ENCODE measurements around the gene C22orf39.

The C22orf39 gene

DNA sequence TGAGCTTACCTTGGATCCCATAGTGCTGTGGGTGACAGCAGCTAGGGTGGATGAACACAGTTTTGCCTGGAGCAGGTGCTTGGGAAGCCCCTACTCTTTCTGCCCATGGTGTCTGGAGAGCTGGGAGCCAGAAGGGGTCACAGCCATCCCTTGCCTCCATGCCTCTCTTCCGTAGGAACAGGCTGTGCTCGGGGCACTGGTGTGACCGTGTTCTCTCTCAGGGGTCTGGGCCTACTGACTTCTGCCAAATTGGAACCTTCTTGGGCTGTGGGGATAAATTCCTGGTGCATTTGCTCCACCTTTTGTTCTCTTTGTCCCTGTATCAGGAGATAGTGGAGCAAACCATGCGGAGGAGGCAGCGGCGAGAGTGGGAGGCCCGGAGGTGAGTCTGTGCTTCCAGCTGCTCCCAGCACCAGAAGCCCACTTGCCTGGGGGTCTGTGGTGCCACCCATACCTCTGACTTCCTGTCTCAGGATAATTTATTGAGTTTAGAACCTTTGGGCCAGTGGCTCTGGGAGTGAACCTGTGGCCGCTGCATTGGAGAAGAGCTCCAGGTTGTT lies 46.6 kb upstream of the C22orf39 start:
- no peaks in the 10 kb centered on the region for H3K36me3 ChIP-seq
- H3K27ac ChIP-seq = no peak overlapping the region
- H3K4me3 ChIP-seq = no peak overlapping the region
- H3K9me3 ChIP-seq = no peaks in the 10 kb centered on the region
- no peak for DNase-seq
- TF ChIP-seq, protein P1, sequence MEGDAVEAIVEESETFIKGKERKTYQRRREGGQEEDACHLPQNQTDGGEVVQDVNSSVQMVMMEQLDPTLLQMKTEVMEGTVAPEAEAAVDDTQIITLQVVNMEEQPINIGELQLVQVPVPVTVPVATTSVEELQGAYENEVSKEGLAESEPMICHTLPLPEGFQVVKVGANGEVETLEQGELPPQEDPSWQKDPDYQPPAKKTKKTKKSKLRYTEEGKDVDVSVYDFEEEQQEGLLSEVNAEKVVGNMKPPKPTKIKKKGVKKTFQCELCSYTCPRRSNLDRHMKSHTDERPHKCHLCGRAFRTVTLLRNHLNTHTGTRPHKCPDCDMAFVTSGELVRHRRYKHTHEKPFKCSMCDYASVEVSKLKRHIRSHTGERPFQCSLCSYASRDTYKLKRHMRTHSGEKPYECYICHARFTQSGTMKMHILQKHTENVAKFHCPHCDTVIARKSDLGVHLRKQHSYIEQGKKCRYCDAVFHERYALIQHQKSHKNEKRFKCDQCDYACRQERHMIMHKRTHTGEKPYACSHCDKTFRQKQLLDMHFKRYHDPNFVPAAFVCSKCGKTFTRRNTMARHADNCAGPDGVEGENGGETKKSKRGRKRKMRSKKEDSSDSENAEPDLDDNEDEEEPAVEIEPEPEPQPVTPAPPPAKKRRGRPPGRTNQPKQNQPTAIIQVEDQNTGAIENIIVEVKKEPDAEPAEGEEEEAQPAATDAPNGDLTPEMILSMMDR (IDR thresholded peaks at IDR 0.05) = no peak
- intact Hi-C loops (cut with DNase I; ENCODE audit: low total_unique reads) = loop anchor here (10.0 kb wide), 1 partner anchor 131 kb away; no protein-coding TSS in a partner anchor
- peaks cover 0 to 6% (median 3%) of the 10 kb centered on the region in 4 donors for H3K4me1 ChIP-seq
- H3K27me3 ChIP-seq = no peaks in the 10 kb centered on the region

DNA sequence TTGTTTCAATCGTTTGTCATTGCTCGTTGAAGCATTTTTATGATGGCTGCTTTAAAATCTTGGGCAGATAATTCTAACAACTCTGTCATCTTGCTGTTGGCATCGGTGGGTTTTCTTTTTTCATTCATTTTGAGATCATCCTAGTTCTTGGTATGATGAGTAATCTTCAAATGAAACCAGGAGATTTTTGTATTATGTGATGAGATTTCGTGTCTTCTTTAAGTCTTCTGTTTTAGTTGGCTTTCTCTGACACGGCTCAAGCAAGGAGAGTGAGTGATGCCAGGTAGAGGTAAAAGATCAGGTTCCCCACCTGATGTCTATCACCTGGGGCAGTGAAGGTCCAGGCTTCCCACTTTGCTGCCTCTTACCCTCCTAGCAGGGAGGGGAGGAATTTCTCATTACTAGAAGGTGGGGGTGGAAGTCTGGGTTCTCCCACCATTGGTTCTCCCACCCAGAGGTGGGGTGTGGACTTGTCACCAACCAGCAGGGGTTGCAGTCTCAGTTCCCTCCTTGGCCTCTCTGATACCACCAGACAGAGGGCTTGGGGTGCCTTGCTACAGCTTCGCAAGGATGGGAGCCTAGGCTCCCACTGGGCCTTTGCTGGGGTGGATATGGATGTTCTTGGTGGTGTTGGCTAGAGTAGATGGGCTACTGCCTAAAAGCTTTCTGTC lies 45.1 kb upstream of the C22orf39 start:
- peaks cover 0 to 11% (median 3%) of the 10 kb centered on the region in 4 donors for H3K4me1 ChIP-seq
- H3K4me3 ChIP-seq = no peak overlapping the region
- H3K9me3 ChIP-seq = no peaks in the 10 kb centered on the region
- TF ChIP-seq, protein P1 (IDR thresholded peaks at IDR 0.05) = no peak
- intact Hi-C loops (cut with DNase I; ENCODE audit: low total_unique reads) = loop anchor here (10.0 kb wide), 1 partner anchor 132 kb away; no protein-coding TSS in a partner anchor
- no peaks in the 10 kb centered on the region for H3K36me3 ChIP-seq
- DNase-seq = peak in 1 of 2 donors; percentile 40
- no peaks in the 10 kb centered on the region for H3K27me3 ChIP-seq
- no peak overlapping the region for H3K27ac ChIP-seq

DNA sequence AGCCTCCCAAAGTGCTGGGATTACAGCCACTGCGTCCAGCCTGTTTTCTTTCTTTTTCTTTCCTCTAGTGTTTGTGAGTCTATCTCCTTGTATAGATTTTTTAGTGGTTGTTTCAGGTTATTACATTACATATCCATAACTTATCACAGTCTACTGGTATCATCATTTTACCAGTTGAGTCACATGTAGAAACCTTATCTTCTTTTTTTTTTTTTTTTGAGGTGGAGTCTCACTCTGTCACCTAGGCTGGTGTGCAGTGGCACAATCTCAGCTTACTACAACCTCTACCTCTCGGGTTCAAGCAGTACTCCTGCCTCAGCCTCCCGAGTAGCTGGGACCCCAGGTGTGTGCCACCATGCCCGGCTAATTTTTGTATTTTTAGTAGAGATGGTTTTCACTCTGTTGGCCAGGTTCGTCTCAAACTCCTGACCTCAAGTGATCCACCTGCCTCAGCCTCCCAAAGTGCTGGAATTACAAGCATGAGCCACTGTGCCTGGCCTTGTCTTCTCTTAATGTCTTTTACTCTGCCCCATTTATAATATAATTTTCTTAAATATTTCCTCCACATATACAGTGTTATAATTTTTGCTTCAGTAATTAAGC lies 43.2 kb upstream of the C22orf39 start:
- peaks cover 0 to 11% (median 3%) of the 10 kb centered on the region in 4 donors for H3K4me1 ChIP-seq
- H3K27me3 ChIP-seq = no peaks in the 10 kb centered on the region
- no peaks in the 10 kb centered on the region for H3K36me3 ChIP-seq
- TF ChIP-seq, protein P1 (IDR thresholded peaks at IDR 0.05) = no peak
- H3K9me3 ChIP-seq = no peaks in the 10 kb centered on the region
- DNase-seq = peak in 1 of 2 donors; percentile 16
- H3K27ac ChIP-seq = no peak overlapping the region
- intact Hi-C loops (cut with DNase I; ENCODE audit: low total_unique reads) = loop anchor here (10.0 kb wide), 1 partner anchor 134 kb away; no protein-coding TSS in a partner anchor
- no peak overlapping the region for H3K4me3 ChIP-seq

DNA sequence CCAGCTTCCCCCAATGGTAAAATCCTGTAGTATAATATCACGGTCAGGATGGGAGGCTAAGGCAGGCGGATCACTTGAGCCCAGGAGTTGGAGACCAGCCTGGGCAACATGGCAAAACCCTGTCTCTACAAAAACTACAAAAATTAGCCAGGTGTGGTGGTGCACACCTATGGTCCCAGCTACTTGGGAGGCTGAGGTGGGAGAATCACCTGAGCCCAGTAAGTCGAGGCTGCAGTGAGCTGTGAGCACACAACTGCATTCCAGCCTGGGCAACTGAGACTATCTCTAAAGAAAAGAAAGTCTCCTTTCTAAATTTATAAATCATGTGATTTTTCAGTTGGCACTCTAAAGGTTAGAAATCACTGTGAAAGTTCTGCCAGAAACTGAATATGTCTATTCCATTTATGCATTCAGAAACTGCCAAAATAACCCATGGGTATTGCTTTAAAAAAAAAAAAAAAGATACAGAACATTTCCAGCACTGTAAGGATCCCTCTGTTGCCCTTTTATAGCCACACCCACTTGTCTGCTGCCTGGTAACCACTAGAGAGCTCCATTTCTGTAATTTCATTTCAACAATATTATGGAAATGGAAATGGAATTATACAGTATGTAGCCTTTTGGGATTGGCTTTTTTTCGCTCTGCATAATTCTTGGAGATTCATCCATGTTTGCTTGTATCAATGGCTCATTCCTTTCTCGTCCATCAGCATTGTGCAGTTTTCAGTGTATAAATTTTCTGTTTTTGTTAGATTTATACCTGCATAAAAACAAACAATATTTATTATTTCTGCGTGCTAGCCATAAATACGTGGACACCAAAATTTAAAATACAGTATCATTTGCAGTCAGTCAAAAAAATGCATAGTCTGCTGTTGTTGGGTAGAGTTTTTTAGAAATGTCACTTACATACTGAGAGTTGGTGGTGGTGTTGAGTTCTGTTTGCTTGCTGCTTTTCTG lies 41.7 kb upstream of the C22orf39 start:
- no peak overlapping the region for H3K4me3 ChIP-seq
- H3K27me3 ChIP-seq = no peaks in the 10 kb centered on the region
- H3K27ac ChIP-seq = no peak overlapping the region
- H3K36me3 ChIP-seq = no peaks in the 10 kb centered on the region
- H3K4me1 ChIP-seq = peaks cover 0 to 11% (median 3%) of the 10 kb centered on the region in 4 donors
- TF ChIP-seq, protein P1 (IDR thresholded peaks at IDR 0.05) = no peak
- DNase-seq = no peak
- intact Hi-C loops (cut with DNase I; ENCODE audit: low total_unique reads) = no loop called here
- H3K9me3 ChIP-seq = no peaks in the 10 kb centered on the region

DNA sequence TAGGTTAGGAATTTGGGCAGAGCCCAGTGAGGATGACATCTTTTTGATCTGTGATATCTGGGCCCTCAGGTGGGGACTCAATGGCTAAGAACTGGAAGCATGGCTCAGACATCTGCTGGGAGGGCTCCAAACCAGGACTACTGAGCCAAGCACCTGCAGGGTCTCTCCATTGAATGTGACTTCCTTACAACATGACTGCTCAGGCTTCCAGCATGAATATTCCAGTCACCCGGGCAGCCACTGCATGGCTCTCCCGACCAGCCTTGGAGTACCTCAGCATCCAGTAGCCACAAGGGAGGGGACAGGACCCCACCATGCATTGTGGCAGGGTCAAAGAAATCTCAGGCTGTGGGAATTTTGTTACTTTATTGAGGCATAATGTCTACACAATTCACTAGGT lies 40.8 kb upstream of the C22orf39 start:
- no peak overlapping the region for H3K27ac ChIP-seq
- no peak overlapping the region for H3K4me3 ChIP-seq
- H3K4me1 ChIP-seq = peaks cover 0 to 11% (median 3%) of the 10 kb centered on the region in 4 donors
- TF ChIP-seq, protein P1 (IDR thresholded peaks at IDR 0.05) = no peak
- no peaks in the 10 kb centered on the region for H3K27me3 ChIP-seq
- intact Hi-C loops (cut with DNase I; ENCODE audit: low total_unique reads) = no loop called here
- no peak for DNase-seq
- no peaks in the 10 kb centered on the region for H3K36me3 ChIP-seq
- no peaks in the 10 kb centered on the region for H3K9me3 ChIP-seq
